Type B pancreatic cell (in vitro differentiated cells): ENCODE data around the gene COL23A1. TPM values are rescaled to one million over a fixed set of nuclear protein-coding genes. Genes with fewer than 3 reads are reported as not detected.
A peak's percentile ranks its signal among the peaks of the same experiment; 100 is the strongest.

ENCODE experiments used
- DNase-seq: peaks from one replicate; pipeline ENCODE4 v3.0.0; 2021; ENCODE audit warnings: mixed read lengths; ENCODE audit not compliant: unreplicated experiment; ENCODE audit errors: extremely low spot score
- H3K27ac Mint-ChIP-seq: 2 replicates; pipeline ENCODE4 v1.8.0; 2021; ENCODE audit warnings: mild to moderate bottlenecking, mixed read lengths
- H3K27me3 Mint-ChIP-seq: 2 replicates; pipeline ENCODE4 v1.8.0; 2021; ENCODE audit warnings: mixed read lengths
- H3K36me3 Mint-ChIP-seq: 2 replicates; pipeline ENCODE4 v1.8.0; 2021; ENCODE audit warnings: mixed read lengths
- H3K4me1 Mint-ChIP-seq: one replicate; pipeline ENCODE4 v1.8.0; 2021; ENCODE audit warnings: mixed read lengths; ENCODE audit not compliant: unreplicated experiment
- H3K4me3 Mint-ChIP-seq: 2 replicates; pipeline ENCODE4 v1.8.0; 2021; ENCODE audit warnings: mild to moderate bottlenecking, mixed read lengths
- H3K9me3 Mint-ChIP-seq: 2 replicates; pipeline ENCODE4 v1.8.0; 2021; ENCODE audit warnings: mixed read lengths
- CTCF ChIP-seq: fragments of 200-600 bp; sonication (generic); conservative IDR thresholded peaks from 2 replicates; pipeline ENCODE4 v1.5.0; 2021; ENCODE audit warnings: antibody characterized with exemption, mild to moderate bottlenecking
- total RNA-seq: library from RNA; stranded (reverse); gene quantifications from 2 replicates; pipeline ENCODE4 v1.2.1, GENCODE V29; 2021; ENCODE audit warnings: low replicate concordance

The COL23A1 gene
- total RNA-seq, 1 donor from 2014 or later: 15.5 TPM

- H3K27ac Mint-ChIP-seq: peak overlapping the region; percentile 74
- H3K27me3 Mint-ChIP-seq: no peaks in the 10 kb centered on the region
- peaks cover 29% of the 10 kb centered on the region for H3K36me3 Mint-ChIP-seq
- peaks cover 12% of the 10 kb centered on the region for H3K4me1 Mint-ChIP-seq
- H3K9me3 Mint-ChIP-seq: no peaks in the 10 kb centered on the region
- DNase-seq: no peak
- no peak for TF ChIP-seq CTCF
- H3K4me3 Mint-ChIP-seq: no peak overlapping the region
These were observed 377.8 kb downstream of the COL23A1 start for GRCh38 chr5:178212241-178213002.

GRCh38 chr5:178211095-178212048 is 378.8 kb downstream of the COL23A1 start:
- no peak for DNase-seq
- H3K27me3 Mint-ChIP-seq: no peaks in the 10 kb centered on the region
- no peaks in the 10 kb centered on the region for H3K9me3 Mint-ChIP-seq
- peaks cover 31% of the 10 kb centered on the region for H3K36me3 Mint-ChIP-seq
- H3K4me1 Mint-ChIP-seq: peaks cover 20% of the 10 kb centered on the region
- no peak overlapping the region for H3K4me3 Mint-ChIP-seq
- no peak for TF ChIP-seq CTCF
- H3K27ac Mint-ChIP-seq: peak overlapping the region; percentile 70

GRCh38 chr5:178210686-178211085 is 379.5 kb downstream of the COL23A1 start:
- DNase-seq: no peak
- TF ChIP-seq CTCF: no peak
- H3K4me3 Mint-ChIP-seq: no peak overlapping the region
- H3K27ac Mint-ChIP-seq: peak overlapping the region; percentile 70
- peaks cover 33% of the 10 kb centered on the region for H3K36me3 Mint-ChIP-seq
- H3K9me3 Mint-ChIP-seq: no peaks in the 10 kb centered on the region
- peaks cover 26% of the 10 kb centered on the region for H3K4me1 Mint-ChIP-seq
- H3K27me3 Mint-ChIP-seq: no peaks in the 10 kb centered on the region

- no peak for TF ChIP-seq CTCF
- no peaks in the 10 kb centered on the region for H3K27me3 Mint-ChIP-seq
- H3K4me1 Mint-ChIP-seq: peaks cover 26% of the 10 kb centered on the region
- H3K36me3 Mint-ChIP-seq: peaks cover 34% of the 10 kb centered on the region
- no peak for DNase-seq
- H3K27ac Mint-ChIP-seq: peak overlapping the region; percentile 70
- H3K9me3 Mint-ChIP-seq: no peaks in the 10 kb centered on the region
- H3K4me3 Mint-ChIP-seq: no peak overlapping the region
These were observed 380.1 kb downstream of the COL23A1 start for GRCh38 chr5:178210073-178210535.

GRCh38 chr5:178209334-178210072 is 380.7 kb downstream of the COL23A1 start:
- TF ChIP-seq CTCF: no peak
- no peak overlapping the region for H3K4me3 Mint-ChIP-seq
- DNase-seq: no peak
- H3K36me3 Mint-ChIP-seq: peaks cover 34% of the 10 kb centered on the region
- no peaks in the 10 kb centered on the region for H3K27me3 Mint-ChIP-seq
- H3K4me1 Mint-ChIP-seq: peaks cover 26% of the 10 kb centered on the region
- H3K27ac Mint-ChIP-seq: peak overlapping the region; percentile 70
- no peaks in the 10 kb centered on the region for H3K9me3 Mint-ChIP-seq
